ENCODE measurements around the gene RBMS1. TPM values are rescaled to one million over a fixed set of nuclear protein-coding genes. Genes with fewer than 3 reads are reported as not detected.
A peak's percentile ranks its signal among the peaks of the same experiment; 100 is the strongest.

The RBMS1 gene
- total RNA-seq, 6 experiments from 2014 or later = 8.5 to 21.4 (median 14.3) TPM

- no peak overlapping the region for H3K27ac ChIP-seq
- H3K36me3 ChIP-seq = no peaks in the 10 kb centered on the region
- no peak overlapping the region for H3K4me3 ChIP-seq
- no peak for TF ChIP-seq CTCF (IDR thresholded peaks at IDR 0.05)
- TF ChIP-seq POLR2A (IDR thresholded peaks at IDR 0.05) = no peak
- DNase-seq (no peak), ATAC-seq (no peak)
- H3K4me1 ChIP-seq = no peaks in the 10 kb centered on the region
- H3K9me3 ChIP-seq = no peaks in the 10 kb centered on the region
- 92% methylated on average over 2 of the region's 2 CpGs for WGBS (ENCODE audit: insufficient coverage, low coverage, low lambda C conversion rate, missing lambda C conversion rate)
- intact Hi-C loops (cut with DNase I) = no loop called here
- no peaks in the 10 kb centered on the region for H3K27me3 ChIP-seq
Observed at GRCh38 chr2:160343404-160343803, 150.2 kb downstream of the RBMS1 start.

GRCh38 chr2:160339726-160340125 lies 153.9 kb downstream of the RBMS1 start:
- H3K36me3 ChIP-seq = no peaks in the 10 kb centered on the region
- intact Hi-C loops (cut with DNase I) = no loop called here
- H3K27me3 ChIP-seq = no peaks in the 10 kb centered on the region
- no peaks in the 10 kb centered on the region for H3K4me1 ChIP-seq
- no peaks in the 10 kb centered on the region for H3K9me3 ChIP-seq
- H3K4me3 ChIP-seq = no peak overlapping the region
- H3K27ac ChIP-seq = no peak overlapping the region
- ATAC-seq (no peak), DNase-seq (no peak)
- TF ChIP-seq CTCF (IDR thresholded peaks at IDR 0.05) (no peak), POLR2A (IDR thresholded peaks at IDR 0.05) (no peak)
- WGBS (ENCODE audit: insufficient coverage, low coverage, low lambda C conversion rate, missing lambda C conversion rate) = 73% methylated on average over 2 of the region's 2 CpGs

- ATAC-seq (peak in 1 of 4 donors; percentile 16), DNase-seq (no peak)
- no peaks in the 10 kb centered on the region for H3K4me1 ChIP-seq
- H3K9me3 ChIP-seq = no peaks in the 10 kb centered on the region
- TF ChIP-seq CTCF (IDR thresholded peaks at IDR 0.05) (no peak), POLR2A (IDR thresholded peaks at IDR 0.05) (no peak)
- H3K27ac ChIP-seq = no peak overlapping the region
- H3K27me3 ChIP-seq = no peaks in the 10 kb centered on the region
- H3K4me3 ChIP-seq = no peak overlapping the region
- H3K36me3 ChIP-seq = no peaks in the 10 kb centered on the region
- intact Hi-C loops (cut with DNase I) = no loop called here
- 65% methylated on average over 5 of the region's 5 CpGs for WGBS (ENCODE audit: insufficient coverage, low coverage, low lambda C conversion rate, missing lambda C conversion rate)
Observed at GRCh38 chr2:160338901-160339685, 154.5 kb downstream of the RBMS1 start.

- WGBS (ENCODE audit: insufficient coverage, low coverage, low lambda C conversion rate, missing lambda C conversion rate) = 70% methylated on average over 3 of the region's 3 CpGs
Observed at GRCh38 chr2:160337728-160338127, 155.9 kb downstream of the RBMS1 start.

More at GRCh38 chr2:160337728-160338127, 155.9 kb downstream of the RBMS1 start:
- no peak overlapping the region for H3K27ac ChIP-seq
- intact Hi-C loops (cut with DNase I) = no loop called here
- DNase-seq (no peak), ATAC-seq (no peak)
- TF ChIP-seq POLR2A (IDR thresholded peaks at IDR 0.05) (no peak), CTCF (IDR thresholded peaks at IDR 0.05) (no peak)
- H3K27me3 ChIP-seq = no peaks in the 10 kb centered on the region
- H3K9me3 ChIP-seq = no peaks in the 10 kb centered on the region
- no peaks in the 10 kb centered on the region for H3K4me1 ChIP-seq
- no peaks in the 10 kb centered on the region for H3K36me3 ChIP-seq
- no peak overlapping the region for H3K4me3 ChIP-seq

All from right lobe of liver (tissue), 6 donors.